Ovary (tissue), 3 donors: ENCODE data around the gene HINT2.

Source experiments
- CTCF ChIP-seq, 3 donors: fragments of 450-650 bp in 2 of 3; fragments of 200-600 bp in 1 of 3; IDR thresholded peaks; one replicate each; pipeline versions ENCODE4 v1.5.1 to v1.8.0; 2016 to 2022; ENCODE audit warnings: antibody characterized with exemption in 3 of 3, mild to moderate bottlenecking in 1 of 3
- POLR2A ChIP-seq: fragments of 450-650 bp; IDR thresholded peaks from one replicate; pipeline ENCODE4 v1.6.1; 2017; ENCODE audit warnings: antibody characterized with exemption, mild to moderate bottlenecking, moderate library complexity
- donor health status: DM: no; HTN: no; CAD: no.

GRCh38 chr9:35816708-35817107 lies 1.9 kb upstream of the HINT2 start:
- no peak for TF ChIP-seq CTCF (IDR thresholded peaks at IDR 0.05)
- TF ChIP-seq POLR2A = no peak
